HAP-1 (cell line): ENCODE results near the gene PCMT1.

Source experiments
- DNase-seq, 2 experiments: peaks; one replicate each; pipeline ENCODE4 v3.0.0-alpha.2; 2016 to 2020; ENCODE audit warnings: low spot score in 2 of 2
- H3K27me3 ChIP-seq: fragments of 250-450 bp; sonication (Bioruptor Pico); 2 replicates; pipeline ENCODE4 v1.5.1; 2020; ENCODE audit warnings: low read depth, mild to moderate bottlenecking, moderate library complexity
- H3K36me3 ChIP-seq: fragments of 250-450 bp; sonication (Bioruptor Pico); replicated peaks from 2 replicates; pipeline ENCODE4 v1.5.1; 2020; ENCODE audit warnings: mild to moderate bottlenecking
- H3K4me1 ChIP-seq: fragments of 250-450 bp; sonication (Bioruptor Pico); 2 replicates; pipeline ENCODE4 v1.5.1; 2020; ENCODE audit warnings: mild to moderate bottlenecking
- H3K4me3 ChIP-seq: fragments of 250-450 bp; sonication (Bioruptor Pico); 2 replicates; pipeline ENCODE4 v1.5.1; 2020; ENCODE audit warnings: mild to moderate bottlenecking, moderate library complexity
- H3K9me3 ChIP-seq: fragments of 250-450 bp; sonication (Bioruptor Pico); 2 replicates; pipeline ENCODE4 v1.5.1; 2020; ENCODE audit warnings: mild to moderate bottlenecking, moderate library complexity
- in situ Hi-C: fragments of 300-500 bp; cut with MboI; formaldehyde crosslinking; loops from 3 replicates; pipeline ENCODE4 v1.14.3; 2020; ENCODE audit warnings: low sequenced_read_pairs, inconsistent platforms, mixed read lengths

PCMT1 gene

GRCh38 chr6:149749594-149750135, at the start of gene PCMT1:
PCMT1 (plus strand) TSS chr6:149749741; CDS start chr6:149749902, 161 bp downstream.
- H3K4me1 ChIP-seq, result peaks cover 17% of the 10 kb centered on the region
- H3K4me3 ChIP-seq, result peak within 1 kb of the TSS; percentile 95

GRCh38 chr6:149701714-149702113, 47.8 kb upstream of the PCMT1 start:
- peaks cover 9% of the 10 kb centered on the region for H3K36me3 ChIP-seq
- peaks cover 17% of the 10 kb centered on the region for H3K4me1 ChIP-seq
- DNase-seq, result peak; percentile 43 to 91
- in situ Hi-C loops, result no loop called here
- no peaks in the 10 kb centered on the region for H3K27me3 ChIP-seq
- H3K9me3 ChIP-seq, result no peaks in the 10 kb centered on the region
- H3K4me3 ChIP-seq, result no peak overlapping the region

More at GRCh38 chr6:149749594-149750135, at the start of gene PCMT1:
- DNase-seq, result peak; percentile 86 to 89
- in situ Hi-C loops, result no loop called here
- Histone ChIP-seq H3K9me3 (no peaks in the 10 kb centered on the region), H3K36me3 (peaks cover 5% of the 10 kb centered on the region), H3K27me3 (no peaks in the 10 kb centered on the region)

- in situ Hi-C loops, result loop anchor here (10.0 kb wide), 1 partner anchor 213 kb away; the partner anchor contains the start of gene RAET1G
- no peaks in the 10 kb centered on the region for H3K27me3 ChIP-seq
- no peak overlapping the region for H3K4me3 ChIP-seq
- H3K9me3 ChIP-seq, result no peaks in the 10 kb centered on the region
- H3K4me1 ChIP-seq, result peaks cover 27% of the 10 kb centered on the region
- peaks cover 6% of the 10 kb centered on the region for H3K36me3 ChIP-seq
- DNase-seq, result no peak
These were observed 37.8 kb upstream of the PCMT1 start for GRCh38 chr6:149711711-149712110.

DNA sequence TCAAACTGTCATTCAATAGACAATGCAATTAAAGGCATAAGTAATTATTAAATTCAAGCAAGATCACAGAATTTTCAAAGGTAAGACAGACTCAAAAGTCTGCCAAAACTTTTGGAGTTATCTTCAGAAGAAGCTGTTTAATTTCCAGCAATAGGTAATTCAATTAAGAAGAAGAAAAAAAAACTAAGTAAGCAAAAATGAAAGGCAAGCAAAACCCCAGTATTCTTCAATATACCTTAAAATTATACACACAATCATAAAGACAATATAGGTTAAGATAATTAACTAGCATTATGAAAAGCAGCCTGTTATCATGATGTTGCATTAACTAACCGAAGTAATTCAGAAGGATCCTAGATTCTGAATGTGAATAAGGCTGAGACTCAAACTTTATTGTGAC, 35.1 kb upstream of the PCMT1 start:
- Histone ChIP-seq H3K27me3 (no peaks in the 10 kb centered on the region), H3K4me3 (no peak overlapping the region)
- in situ Hi-C loops, result loop anchor here (10.0 kb wide), 1 partner anchor 210 kb away; the partner anchor contains the start of gene RAET1G

GRCh38 chr6:149716181-149716963, 33.2 kb upstream of the PCMT1 start:
- peak overlapping the region; percentile 99 for H3K4me3 ChIP-seq
- in situ Hi-C loops, result loop anchor here (10.0 kb wide), 1 partner anchor 208 kb away; the partner anchor contains the start of gene RAET1G
- peak; percentile 15 to 79 for DNase-seq

More for the DNA sequence above, 35.1 kb upstream of the PCMT1 start:
- H3K36me3 ChIP-seq, result peaks cover 9% of the 10 kb centered on the region
- DNase-seq, result no peak
- peaks cover 11% of the 10 kb centered on the region for H3K4me1 ChIP-seq
- H3K9me3 ChIP-seq, result no peaks in the 10 kb centered on the region

DNA sequence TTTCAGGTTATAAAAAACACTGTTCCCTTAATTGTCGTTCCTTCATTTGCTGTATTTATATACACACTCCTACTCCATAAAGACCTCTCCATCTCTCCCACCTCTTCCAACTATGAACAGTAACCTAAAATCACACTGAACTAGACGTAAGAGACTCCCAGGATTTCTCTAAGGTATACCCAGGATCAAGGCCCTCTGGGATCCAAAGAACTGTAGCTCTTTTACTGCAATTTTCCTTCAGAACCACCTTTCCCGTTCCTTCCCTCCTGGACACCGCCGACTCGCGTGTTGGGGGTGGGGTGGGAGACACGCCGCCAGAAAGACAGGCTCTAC, 32.3 kb upstream of the PCMT1 start:
- in situ Hi-C loops, result loop anchor here (10.0 kb wide), 1 partner anchor 208 kb away; the partner anchor contains the start of gene RAET1G
- H3K9me3 ChIP-seq, result no peaks in the 10 kb centered on the region
- H3K4me1 ChIP-seq, result peaks cover 11% of the 10 kb centered on the region
- H3K27me3 ChIP-seq, result no peaks in the 10 kb centered on the region
- H3K36me3 ChIP-seq, result peaks cover 9% of the 10 kb centered on the region
- DNase-seq, result no peak
- peak overlapping the region; percentile 99 for H3K4me3 ChIP-seq

More at GRCh38 chr6:149716181-149716963, 33.2 kb upstream of the PCMT1 start:
- H3K27me3 ChIP-seq, result no peaks in the 10 kb centered on the region
- H3K36me3 ChIP-seq, result peaks cover 9% of the 10 kb centered on the region
- H3K9me3 ChIP-seq, result no peaks in the 10 kb centered on the region
- peaks cover 11% of the 10 kb centered on the region for H3K4me1 ChIP-seq

DNA sequence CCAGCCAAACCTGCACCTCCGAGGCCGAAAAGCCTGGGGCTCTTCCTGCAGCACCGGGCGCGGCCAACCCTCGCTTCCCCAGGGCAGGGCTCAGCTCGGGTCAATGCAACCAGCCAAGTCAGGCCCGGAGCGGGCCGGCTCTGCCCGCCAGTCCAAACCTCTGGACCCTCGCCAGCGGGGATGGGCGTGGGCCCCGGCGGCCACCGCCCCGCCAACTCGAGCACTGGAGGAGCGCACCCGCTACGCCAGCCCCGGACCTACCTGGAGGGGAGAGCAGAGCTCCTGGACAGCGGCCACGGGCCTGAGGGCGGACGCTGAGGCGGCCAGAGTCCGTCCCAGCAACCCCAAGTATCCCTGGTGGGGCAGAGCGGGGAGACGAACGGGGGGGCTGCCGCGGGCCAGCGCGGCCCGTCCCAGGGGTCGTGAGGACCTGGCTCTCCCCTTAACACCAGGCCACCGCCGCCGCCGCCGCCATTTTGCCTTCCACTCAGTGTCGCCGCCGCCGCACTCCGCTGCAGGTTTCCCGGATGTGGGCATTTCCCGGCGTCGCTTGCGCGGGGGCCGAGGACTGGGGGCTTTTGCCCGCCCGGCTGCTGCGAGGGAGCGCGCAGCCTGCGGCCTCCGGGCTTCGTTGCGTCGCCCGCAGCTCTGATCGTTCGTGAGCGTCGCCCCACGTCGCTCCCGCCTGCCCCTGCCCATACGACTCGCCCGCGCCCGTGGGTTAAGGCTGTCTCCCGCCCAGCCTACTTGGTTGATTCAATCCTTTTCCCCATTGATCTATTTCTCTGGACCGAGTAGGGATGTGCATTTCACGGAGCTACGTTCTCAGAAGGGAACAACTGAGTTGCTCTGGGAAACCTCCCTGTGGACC, 31.7 kb upstream of the PCMT1 start, which contains the start of gene LATS1:
TSS of gene LATS1 (minus strand) at position 514 of the 871 bp plus-strand sequence. CDS start 15,975 bp downstream, outside the sequence.
- in situ Hi-C loops, result loop anchor here (10.0 kb wide), 1 partner anchor 207 kb away; the partner anchor contains the start of gene RAET1G
- H3K4me3 ChIP-seq, result peak within 1 kb of the TSS; percentile 99

DNA sequence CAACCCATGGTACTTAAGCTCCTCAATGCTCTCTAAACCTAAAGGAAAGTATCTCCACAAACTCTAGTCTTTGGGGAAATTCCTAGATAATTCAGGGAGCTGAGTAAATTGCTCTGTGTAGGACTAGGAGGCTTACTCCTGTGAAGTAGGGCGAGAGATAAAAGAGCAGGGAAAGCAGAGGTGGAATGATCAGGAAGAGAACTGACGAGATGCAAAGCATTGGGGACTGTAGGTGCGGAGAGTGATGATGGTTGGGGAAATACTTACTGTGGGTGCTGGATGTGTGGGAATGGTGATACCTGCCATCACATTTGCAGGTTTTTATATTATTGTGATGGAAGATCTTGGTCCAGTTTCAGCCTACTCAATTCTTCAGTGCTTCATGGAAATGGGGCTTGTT, 30.0 kb upstream of the PCMT1 start:
- Histone ChIP-seq H3K4me3 (no peak overlapping the region), H3K27me3 (no peaks in the 10 kb centered on the region), H3K9me3 (no peaks in the 10 kb centered on the region), H3K4me1 (peaks cover 15% of the 10 kb centered on the region), H3K36me3 (peaks cover 11% of the 10 kb centered on the region)
- in situ Hi-C loops, result loop anchor here (10.0 kb wide), 1 partner anchor 205 kb away; the partner anchor contains the start of gene RAET1G
- no peak for DNase-seq

More for the DNA sequence above, 31.7 kb upstream of the PCMT1 start, which contains the start of gene LATS1:
- no peaks in the 10 kb centered on the region for H3K27me3 ChIP-seq
- peaks cover 9% of the 10 kb centered on the region for H3K36me3 ChIP-seq
- DNase-seq, result peak; percentile 88 to 94
- H3K4me1 ChIP-seq, result peaks cover 11% of the 10 kb centered on the region
- no peaks in the 10 kb centered on the region for H3K9me3 ChIP-seq

DNA sequence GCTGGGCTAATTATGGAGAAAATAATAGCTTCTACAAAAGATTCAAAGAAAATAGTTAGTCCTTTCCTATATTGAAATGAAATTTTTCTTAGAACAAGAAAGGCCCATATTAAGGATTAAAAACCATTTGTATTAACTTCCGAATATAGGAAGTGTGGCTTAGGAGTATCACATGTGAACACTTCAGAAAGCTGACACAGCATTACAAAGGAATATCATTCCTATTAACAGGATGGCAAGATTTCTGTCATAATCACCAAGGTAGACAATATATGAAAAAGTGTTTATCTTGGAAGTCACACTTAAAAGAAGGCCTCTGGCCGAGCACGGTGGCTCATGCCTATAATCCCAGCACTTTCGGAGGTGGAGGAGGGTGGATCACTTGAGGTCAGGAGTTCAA, 26.3 kb upstream of the PCMT1 start:
- in situ Hi-C loops, result no loop called here
- H3K4me1 ChIP-seq, result peaks cover 4% of the 10 kb centered on the region
- H3K9me3 ChIP-seq, result no peaks in the 10 kb centered on the region
- no peaks in the 10 kb centered on the region for H3K27me3 ChIP-seq
- H3K4me3 ChIP-seq, result no peak overlapping the region
- no peak for DNase-seq
- peaks cover 33% of the 10 kb centered on the region for H3K36me3 ChIP-seq

DNA sequence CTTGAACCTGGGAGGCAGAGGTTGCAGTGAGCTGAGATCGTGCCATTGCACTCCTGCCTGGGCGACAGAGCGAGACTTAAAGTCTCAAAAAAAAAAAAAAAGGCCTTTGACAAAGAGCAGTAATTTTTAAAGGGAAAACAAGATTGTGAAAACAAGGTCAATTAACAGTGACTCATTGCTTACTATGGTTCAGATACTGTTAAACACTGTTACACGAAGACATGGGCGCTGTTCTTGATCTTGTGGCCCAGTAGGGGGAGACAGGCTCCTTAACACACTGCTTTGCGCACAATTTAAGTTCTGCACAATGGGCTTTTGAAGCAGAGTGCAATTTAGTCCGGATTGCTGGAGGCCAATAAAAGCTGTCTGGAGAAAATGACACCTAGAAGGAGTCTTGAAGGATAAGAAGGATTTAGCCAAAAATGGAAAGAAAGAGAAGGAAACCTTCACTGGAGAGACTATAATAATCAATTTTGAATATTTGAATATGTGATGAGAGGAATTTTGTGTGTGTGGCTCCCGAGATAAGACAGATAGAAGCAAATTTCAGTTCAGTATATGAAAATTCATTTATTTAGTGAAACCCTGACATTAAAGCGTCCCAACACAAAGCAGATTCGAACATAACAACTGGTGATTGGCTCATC, 25.6 kb upstream of the PCMT1 start:
- Histone ChIP-seq H3K27me3 (no peaks in the 10 kb centered on the region), H3K4me3 (no peak overlapping the region), H3K4me1 (peaks cover 4% of the 10 kb centered on the region), H3K36me3 (peaks cover 40% of the 10 kb centered on the region), H3K9me3 (no peaks in the 10 kb centered on the region)
- in situ Hi-C loops, result no loop called here
- DNase-seq, result peak; percentile 71 to 79

DNA sequence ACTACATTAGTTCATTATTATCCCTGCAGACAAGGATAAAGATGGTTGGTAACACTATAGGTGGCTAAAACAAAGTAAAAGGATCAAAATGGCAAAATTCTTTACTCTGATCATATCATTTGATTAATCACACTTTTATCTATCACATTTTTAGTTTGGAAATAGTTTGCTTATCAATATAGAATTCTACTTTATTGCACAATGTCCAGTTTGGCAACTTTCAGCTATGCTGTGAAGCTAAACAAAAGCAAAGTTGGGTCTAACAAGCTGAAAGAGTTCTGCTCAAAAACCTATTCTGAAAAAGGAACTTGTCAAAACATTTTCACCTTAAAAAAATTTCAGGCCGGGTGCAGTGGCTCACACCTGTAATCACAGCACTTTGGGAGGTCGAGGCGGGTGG, 23.8 kb upstream of the PCMT1 start:
- no peak for DNase-seq
- Histone ChIP-seq H3K9me3 (no peaks in the 10 kb centered on the region), H3K4me3 (no peak overlapping the region), H3K27me3 (no peaks in the 10 kb centered on the region), H3K36me3 (peaks cover 59% of the 10 kb centered on the region), H3K4me1 (peaks cover 4% of the 10 kb centered on the region)
- in situ Hi-C loops, result no loop called here

DNA sequence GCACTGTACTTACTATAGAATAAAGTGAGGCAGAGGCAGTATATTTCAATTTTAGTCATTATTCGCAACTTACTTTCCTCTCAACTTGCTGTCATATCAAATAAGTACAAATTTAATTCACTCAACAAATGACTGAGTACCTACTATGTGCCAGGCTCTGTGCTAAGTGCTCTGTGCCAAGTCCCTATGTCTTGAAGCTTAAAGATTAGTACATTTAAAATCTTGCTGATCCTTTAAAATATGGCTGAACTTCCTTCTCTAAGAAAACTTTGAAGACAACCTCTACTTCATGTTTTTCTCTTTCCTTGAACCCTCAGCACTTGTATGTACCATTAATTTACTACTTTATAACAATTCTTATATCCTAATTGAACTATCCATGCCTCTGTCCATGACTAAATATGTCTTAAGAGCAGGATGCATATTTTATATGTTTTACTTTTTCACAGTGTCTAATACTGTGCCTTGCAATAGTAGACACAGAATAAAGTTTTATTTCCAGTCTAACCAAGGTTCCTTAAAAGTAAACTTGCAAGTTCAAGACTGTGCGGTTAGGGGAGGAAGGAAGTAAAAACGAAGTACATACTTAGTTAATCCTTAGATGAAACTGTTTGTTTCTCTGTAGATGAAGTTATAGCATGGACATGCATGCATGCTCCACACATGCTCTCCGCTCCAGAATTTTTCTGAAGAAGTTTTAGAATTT, 21.6 kb upstream of the PCMT1 start:
- no peak for DNase-seq
- in situ Hi-C loops, result no loop called here
- H3K36me3 ChIP-seq, result peaks cover 67% of the 10 kb centered on the region
- no peaks in the 10 kb centered on the region for H3K27me3 ChIP-seq
- no peak overlapping the region for H3K4me3 ChIP-seq
- peaks cover 4% of the 10 kb centered on the region for H3K4me1 ChIP-seq
- H3K9me3 ChIP-seq, result no peaks in the 10 kb centered on the region
